Activated CD4-positive, CD25-positive, alpha-beta regulatory T cell treated with anti-CD3 and anti-CD28 coated beads, Interleukin-2, amount 50 U/mL, for 16 hours (primary cell): ENCODE data around the gene IRAK1.

Source experiments
- DNase-seq: peaks from one replicate; pipeline ENCODE4 v3.0.0-alpha.2; 2020; ENCODE audit warnings: low read depth, low spot score

The IRAK1 gene

DNA sequence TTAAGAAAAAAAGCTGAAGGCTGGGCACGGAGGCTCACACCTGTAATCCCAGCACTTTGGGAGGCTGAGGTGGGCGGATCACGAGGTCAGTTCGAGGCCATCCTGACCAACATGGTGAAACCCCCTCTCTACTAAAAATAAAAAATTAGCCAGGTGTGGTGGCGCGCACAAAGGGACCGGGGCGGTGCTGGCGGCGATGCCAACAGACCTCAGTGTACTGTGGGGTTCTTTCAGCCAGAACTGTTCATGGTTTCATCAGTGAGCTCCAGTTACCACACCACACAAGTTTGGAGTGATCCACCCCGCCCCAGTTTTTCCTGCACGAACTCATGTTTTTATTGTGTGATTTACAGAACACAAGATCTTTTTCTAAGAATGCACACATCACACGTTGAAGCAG lies 21.2 kb upstream of the IRAK1 start:
- no peak for DNase-seq

DNA sequence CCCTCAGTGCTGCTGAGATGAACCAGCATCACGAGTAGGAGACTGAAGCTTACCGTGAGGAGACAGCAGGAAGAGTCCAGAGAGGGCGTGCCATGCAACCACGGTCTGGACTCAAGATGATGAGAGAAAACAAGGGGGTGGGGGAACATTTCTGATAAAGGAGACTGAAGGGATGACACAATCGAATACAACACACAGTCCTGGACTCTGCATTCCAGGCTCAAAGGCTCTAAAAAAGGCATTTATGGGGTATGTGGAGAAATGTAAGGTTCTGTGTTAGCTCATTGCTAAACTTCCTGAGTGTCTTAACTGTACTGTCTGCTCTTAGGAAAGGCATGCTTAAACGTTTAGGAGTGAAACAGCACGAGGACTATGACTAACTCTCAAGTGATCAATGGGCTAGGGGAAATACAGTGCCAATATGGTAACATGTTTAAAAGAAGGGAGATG lies 20.6 kb upstream of the IRAK1 start:
- no peak for DNase-seq

DNA sequence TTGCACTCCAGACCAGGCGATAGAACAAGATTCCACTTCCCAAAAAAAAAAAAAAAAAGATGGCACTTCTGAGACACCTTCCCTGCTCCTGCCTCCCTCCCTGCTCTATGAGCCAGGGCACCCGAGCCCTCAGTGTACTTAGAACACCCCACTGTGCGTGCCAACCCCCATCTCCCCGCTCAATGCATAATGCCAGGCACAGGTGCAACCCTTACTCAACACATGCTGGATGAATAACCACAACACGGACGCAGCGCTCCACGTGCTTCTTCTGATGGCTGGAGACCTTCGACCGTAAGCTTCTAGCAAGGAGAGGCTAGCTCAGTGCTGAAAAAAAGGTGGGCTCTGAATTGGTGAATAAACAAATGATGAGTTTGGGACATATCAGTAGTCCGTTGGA lies 19.9 kb upstream of the IRAK1 start:
- no peak for DNase-seq

DNA sequence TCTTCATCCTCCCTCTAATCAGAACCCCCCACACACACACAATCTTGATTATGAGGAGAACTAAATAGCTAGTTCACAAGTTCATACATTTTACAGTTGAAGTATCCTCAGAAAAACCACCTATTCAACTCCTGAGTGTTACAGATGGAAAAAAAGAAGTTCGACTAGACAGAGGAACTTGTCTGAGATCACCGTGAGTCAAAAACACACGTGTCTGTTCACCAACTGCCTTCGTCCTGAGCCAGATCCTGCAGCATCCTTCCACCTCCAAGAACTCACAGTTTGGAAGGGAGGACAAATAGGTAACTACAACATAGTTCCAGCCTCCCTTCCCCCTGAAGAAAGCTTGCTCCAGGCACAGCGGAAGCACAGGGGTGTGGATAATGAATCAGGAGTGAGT lies 19.0 kb upstream of the IRAK1 start:
- no peak for DNase-seq

DNA sequence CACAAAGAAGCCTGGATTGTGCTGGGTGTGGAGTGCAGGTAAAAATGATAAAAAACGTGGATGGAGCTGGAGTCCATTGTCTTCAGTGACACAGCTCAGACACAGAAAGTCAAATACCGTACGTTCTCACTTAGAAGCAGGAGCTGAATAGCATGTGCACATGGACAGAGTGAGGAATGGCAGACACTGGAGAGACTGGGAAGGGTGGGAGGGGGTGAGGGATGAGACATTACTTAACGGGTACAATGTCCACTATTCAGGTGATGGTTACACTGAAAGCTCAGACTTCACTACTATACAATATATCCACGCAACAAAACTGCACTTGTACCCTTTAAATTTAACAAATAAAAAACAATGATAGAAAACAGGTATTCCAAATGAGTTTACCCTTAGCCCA lies 18.1 kb upstream of the IRAK1 start:
- no peak for DNase-seq

DNA sequence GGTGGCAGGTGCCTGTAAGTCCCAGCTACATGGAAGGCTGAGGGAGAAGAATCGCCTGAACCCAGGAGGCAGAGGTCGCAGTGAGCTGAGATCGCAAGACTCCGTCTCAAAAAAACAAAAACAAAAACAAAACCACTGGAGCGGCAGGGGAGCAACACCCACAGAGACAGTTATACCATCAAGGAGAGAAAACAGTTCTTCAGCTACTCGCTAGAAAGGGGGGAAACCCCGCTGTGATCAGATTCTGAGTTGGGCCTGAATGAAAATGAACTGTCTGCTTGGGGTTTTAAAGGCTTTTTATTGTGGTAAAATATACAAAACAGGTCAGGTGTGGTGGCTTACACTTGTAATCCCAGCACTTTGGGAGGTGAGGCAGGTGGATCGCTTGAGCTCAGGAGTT lies 16.8 kb upstream of the IRAK1 start:
- DNase-seq: no peak

DNA sequence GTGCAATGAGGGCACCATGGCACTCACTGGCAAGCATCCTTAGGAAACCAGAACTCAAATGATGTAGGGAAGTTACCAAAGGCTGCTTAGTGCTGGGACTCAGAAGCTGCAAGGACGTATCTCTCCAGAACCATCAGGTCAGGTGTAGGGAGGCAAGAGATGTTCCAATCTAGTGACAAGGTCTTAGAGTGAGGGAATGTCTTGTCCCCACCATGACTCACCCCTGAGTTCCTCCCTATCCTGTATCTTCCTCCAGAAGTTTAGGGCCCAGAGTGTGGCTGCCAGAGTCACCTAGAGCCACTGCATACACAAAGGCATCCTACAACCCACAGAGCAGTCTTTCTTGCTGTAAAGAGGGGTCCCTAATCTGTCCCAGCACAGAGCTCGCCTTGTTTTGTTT lies 14.1 kb upstream of the IRAK1 start:
- DNase-seq: no peak

DNA sequence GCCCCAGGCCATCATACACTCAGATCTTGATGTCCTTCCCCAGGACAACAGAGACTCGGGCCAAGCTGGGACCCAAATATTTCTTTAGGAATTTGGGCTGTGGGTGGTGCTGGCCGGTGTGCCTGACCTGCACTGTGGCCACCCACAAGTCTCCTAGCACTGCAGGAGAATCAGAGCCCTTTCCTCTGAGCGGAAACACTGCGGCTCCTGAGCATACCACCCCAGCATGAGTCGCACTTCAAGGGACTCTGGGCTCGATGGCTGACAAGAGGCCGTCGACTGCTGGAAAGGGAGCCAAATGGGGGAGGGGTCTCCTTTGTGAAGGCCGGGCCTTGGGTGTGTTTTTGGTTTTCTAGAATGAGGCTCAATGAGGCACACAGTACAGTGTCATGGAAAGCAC lies 13.0 kb upstream of the IRAK1 start:
- DNase-seq: no peak

DNA sequence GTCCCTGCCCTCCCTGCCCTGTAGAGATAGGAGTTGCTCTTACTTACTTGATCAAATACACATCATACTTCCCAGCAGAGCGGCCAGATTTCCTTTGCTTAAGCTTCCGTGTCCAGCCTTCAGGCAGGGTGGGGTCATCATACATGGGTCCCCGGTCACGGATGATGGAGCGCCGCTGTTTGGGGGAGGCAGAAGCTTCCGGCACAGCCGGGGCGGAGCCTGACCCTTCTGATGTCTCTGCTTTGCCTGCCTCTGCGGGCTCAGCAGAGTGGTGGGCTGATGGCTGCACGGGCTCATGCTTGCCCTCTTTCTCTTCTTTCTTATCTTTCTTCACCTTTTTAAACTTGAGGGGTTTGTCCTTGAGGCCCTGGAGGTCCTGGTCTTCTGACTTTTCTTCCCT lies 12.5 kb upstream of the IRAK1 start:
- DNase-seq: no peak

DNA sequence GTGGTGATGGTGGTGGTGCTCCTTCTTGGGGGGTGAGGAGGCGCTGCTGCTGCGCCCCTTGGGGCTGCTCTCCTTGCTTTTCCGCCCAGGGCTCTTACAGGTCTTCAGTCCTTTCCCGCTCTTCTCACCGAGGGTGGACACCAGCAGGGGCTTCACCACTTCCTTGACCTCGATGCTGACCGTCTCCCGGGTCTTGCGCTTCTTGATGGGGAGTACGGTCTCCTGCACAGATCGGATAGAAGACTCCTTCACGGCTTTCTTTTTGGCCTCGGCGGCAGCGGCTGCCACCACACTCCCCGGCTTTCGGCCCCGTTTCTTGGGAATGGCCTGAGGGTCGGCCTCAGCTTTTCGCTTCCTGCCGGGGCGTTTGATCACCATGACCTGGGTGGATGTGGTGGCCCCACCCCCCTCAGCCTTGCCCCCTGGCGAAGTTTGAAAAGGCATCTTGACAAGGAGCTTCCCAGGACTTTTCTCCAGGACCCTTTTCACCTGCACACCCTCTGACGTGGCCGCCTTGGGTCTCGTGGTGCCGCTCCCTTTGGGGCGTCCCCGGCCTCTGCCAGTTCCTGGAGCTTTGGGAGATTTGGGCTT lies 11.1 kb upstream of the IRAK1 start:
- no peak for DNase-seq

DNA sequence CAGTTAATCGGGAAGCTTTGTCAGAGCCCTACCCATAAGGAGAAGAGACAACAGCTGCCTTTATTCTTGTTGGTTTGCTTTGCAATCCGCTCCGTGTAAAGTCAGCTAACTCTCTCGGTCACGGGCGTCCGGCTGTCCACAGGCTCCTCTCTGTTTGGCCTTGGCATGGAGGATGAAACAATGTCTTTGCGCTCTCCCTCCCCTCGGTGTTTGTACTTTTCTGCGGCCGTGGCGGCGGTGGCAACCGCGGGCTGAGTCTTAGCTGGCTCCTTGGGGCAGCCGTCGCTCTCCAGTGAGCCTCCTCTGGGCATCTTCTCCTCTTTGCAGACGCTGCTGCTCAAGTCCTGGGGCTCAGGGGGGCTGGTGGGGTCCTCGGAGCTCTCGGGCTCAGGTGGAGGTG lies 10.6 kb upstream of the IRAK1 start:
- DNase-seq: no peak

DNA sequence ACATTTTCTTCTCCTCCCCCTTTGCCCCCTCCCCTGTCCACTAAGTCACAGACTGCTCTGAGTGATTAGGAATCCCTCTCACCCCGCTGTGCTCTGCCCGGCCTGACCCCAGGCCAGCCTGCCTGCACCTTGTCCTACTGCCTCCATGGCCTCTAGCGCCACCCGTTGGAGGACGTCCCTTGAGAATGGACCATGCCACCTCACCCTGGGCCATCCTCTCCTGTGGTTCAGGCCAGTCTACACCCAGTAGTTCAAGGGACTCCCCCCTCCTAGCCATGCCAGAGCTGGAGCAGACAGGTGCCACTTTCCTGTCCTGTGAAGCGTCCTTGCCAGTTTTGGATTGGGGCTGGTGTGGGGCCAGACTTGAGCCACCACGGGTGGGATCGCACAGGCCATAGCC lies 9.7 kb upstream of the IRAK1 start:
- no peak for DNase-seq

DNA sequence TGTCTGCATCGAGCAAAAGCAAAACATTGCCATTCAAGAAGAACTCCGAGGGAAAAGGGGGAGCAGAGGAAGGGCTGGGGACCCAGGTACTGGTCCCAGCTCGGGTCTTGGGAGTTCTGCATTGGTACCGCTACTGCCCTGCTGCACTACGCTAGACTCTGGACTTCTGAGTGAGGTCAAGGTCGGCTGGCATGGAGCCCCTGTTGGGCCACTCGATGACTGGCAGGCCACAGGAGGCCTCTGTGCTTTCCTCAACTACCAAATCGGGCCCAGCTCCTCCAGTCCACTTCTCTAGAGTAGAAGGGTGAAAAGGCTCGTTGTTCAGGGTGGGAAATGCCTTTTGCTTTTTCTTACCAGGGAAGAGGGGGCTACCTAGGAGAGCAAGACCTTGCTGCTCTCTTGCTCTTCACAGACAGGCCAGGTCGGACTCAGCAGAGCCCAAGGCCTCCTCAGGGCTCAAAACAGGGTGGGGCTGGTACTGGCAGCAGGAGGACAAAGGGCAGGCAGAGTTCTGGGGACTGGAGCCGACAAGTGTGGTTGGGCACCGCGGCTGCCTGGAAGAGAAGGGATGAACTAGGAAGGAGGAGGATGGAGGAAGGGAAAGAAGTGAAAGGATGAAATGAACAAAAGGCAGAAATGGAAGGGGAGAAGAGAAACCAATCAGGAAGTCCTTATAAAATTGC lies 8.9 kb upstream of the IRAK1 start:
- DNase-seq: no peak

DNA sequence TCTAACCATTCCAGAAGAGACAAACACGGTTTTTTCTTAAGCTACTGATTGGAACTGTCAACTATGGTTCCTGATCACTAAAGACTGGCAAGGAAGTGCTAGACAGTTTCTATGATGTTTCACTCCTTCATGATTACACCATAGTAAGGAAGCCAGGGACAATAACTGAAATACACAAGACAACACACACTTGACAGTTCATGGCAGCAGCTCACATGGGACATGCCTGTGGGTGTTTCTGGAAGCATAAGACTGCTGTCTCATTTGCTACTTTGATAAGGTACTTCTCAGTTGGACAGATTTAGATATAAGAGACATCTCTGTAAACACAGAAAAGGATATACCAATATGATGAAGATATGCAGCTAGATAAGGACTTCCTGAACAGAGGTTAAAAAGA lies 8.3 kb upstream of the IRAK1 start:
- no peak for DNase-seq

DNA sequence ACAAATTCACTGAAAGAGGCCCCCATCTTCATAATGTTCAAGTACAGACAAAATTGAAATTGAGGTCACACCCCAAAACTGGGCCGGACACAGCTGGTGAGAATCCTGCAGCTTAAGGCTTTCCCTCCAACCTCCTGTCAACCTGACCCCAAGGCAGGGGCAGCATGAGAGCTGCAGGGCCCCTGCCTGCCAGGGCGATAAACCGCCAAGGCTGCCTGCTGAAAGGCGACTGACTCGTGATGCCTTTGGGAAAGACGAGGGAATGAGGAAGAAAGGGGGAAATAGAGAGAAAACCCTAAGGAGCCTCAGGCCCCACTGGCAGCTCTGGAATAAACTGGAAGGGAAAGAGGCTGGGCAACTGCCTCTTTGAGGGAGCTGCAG lies 7.3 kb upstream of the IRAK1 start:
- DNase-seq: no peak

DNA sequence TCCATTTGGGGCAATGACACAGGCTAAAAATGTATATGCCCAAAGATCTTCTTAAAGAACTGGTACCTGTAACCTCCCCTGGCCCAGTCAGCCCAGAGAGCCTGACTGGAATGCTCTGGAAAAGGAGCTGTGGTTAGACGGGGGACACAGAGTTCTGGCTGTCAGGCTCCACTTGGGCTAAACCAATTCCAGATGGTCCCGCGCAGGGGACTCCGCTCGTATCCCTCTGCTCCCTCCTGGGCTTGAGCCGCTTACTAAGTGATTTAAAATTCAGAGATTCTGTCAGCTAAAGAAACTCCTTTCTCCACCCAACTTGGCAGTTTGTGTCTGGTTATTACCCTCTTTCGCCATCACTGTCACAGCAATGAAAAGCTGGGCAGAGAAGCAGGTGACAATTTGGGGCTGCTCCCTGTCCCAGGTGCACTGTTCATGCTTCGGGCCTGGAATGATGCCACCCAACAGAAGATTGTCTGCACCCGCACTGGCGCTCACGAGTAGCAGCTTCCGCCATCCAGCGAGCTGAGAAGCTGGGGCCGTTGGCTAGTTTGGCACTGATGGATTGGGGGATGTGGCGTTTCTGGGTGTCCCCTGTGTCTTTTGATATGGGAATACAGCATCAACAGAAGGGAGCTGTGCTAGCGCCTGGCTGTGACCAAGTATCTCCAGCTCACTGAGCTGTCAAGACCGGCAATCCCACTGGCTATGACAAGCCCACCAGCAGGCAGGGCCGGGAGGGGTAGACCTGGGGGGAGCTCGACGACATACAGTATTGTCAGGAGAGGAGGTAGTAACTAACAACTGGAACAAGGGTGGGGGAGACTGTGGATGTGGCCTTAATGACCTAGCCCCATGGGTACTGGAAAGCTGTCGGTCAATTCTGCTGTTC lies 6.7 kb upstream of the IRAK1 start:
- DNase-seq: no peak

DNA sequence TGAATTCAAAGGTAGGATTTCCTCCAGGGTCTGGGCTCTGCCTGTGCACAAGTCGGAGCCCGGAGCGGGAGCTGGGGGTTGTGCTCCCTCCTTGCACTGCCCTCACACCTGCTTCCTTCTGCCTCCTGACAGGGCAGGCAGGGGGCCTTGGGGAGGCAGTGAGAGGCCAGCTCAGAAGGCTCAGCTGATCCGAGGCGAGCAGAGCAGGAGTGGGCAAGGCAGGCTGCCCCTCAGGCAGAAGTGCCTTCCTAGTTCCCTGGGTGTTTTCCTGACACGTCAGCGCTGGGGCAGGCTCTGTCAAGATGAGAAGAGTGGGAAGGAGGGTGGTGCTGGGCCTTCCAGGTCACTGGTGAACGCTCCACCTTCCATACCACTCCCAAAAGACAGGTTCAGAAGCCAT lies 5.5 kb upstream of the IRAK1 start:
- DNase-seq: no peak

DNA sequence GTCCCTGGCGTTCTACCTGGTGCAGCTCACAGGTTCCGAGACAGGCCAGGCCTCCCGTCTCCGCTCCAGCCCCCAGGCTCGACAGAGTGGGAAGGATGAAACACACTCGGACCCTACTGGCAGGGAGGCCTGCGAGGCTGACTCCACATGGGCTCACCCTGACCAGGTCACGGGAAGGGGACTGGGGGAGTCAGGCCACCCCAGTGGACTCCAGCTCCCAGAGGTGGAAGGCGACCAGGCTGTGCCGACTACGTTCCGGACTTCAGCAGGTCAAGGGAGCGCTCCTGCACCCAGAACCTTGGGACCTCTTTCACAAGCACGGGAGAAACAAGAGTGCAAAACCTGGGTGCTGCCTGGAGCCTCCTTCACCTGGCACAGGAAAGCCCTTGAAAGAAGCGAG lies 4.6 kb upstream of the IRAK1 start:
- no peak for DNase-seq

DNA sequence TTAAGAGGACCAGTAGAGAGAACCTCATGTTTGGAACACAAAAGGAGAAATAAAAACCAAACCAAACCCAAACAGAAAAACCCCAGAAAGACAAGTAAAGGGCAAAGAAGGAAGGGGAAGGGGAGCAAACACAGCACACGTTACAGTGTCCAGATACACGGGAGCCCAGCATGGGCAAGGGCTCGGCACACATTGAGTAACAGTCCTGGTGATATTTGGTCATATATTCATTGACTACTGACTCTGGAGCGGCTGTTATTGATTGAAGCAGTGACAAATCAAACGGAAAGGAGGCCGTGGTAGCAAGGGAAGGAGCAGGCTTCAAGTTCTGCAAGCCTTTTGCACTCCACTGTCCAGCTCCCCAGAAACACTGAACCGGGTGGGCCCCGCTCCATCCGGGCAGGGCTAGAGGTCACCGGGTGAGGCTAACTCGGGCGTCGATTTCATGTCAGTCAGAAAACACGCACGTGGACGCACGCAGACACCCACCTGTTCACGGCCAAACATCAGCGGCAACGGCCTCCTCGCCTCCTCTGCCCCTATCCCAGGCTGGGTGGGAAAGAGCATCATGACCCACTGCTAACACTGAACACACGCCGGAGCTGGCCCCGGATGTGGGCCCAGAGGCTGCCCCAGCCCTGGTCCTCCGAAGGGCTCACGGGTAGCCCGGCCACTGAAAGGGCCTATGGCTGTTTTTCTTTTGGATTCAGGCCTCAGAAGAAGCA lies 3.7 kb upstream of the IRAK1 start:
- no peak for DNase-seq

DNA sequence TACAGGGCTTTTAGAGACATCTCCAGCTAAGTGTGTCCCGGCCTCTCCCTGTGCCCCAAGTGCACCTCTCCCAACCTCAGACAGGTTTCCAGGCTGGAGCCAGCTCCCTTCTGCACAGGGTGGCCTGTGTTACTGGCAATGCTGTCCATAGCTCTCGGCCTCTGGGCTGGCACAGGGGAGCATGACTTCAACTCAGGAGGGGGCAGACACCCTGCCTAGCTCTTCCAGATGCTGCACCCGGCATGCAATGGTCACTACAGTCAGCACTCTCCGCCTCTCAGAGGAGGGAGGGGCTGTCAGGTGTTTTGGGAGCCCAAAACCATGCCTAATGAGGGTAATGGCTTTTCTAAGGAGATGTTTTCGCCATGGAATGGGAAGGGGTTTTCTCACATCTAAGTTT lies 2.4 kb upstream of the IRAK1 start:
- no peak for DNase-seq

DNA sequence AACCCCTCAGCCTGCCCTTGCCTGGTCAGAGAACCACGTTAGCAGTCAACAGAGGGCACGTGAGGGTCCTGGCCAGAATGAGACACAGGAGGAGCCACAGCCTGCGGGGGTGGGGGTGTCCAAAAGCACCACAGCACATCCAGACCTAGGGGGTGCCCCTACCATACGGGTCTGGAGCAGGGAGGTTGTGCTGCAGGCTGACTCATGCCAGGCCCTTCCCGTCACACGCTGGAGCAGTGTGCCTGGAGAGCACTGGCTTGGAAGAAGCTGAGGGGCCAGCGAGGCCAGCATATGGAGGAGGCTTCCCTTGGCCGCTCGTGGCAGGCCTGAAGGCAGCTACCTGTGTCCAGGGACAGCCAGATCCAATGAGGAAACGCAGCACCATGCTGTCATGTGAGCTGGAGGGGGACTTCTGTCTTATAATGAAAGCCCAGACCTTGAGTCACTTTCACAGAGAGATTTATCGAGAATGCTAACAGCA lies 1.5 kb upstream of the IRAK1 start:
- no peak for DNase-seq

DNA sequence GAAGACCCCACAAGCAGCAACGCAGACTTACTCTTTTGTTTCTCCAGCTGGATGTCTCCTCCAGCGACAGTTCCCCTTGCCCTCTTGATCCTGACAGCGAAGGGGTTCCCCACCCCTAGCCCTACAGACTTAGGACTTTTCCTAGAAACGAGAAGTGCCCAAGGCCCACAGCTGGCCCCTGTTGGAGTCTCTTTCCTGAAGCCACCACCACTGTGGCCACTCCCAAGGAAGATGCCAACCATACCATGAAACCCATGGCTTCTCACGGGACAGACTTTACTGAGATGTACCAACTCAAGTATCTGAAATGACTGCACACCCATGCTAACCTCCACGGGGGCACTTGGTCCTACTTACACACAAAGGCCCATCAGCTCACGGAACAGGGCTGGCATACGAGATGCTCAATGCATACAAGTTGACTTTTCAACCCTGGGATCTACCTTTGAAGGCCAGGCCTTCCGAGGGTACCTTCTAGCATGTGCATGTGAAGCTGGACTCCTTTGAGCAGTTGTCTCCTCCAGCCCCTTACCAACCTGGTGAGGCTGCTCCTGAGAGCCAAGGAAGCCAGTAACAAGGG lies 924 bp upstream of the IRAK1 start:
- no peak for DNase-seq
